ENCODE results near the gene CLDN2.

The CLDN2 gene

DNA sequence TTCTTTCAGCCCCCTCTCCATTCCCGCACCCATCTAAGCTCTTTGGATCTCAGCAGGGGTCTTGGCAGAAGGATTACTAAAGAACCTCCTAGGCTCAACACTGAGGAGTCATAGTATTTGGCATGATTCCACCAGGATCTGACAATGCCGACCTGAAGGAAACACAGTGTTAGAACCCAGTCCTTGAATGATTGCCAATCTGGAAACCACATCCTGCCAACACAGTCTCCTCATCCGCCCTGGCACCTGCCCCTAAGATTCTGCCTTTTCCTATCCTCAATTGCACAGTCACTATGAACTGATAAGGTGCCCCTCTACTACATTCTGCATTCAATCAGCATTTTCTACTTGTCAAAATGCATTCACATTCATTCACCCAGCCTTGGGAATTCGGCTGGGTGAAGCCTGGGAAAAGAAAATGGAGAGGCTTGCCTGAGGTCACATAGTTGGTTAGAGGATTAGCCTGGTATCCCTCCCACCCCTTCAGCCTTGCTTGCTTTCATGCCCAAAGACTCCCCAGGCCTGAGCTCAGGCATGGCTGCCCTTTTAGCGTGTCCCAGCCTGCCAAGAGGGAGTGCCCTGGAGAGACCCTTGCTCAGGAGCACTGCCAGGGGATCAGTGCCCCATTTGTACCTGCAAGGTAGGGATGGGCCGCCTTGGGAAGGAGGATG, 2.2 kb upstream of the CLDN2 start:
- no peak for FAIRE-seq
- peak; percentile 7 for DNase-seq (ENCODE audit: insufficient read length, low spot score)

- FAIRE-seq (no peak), DNase-seq (ENCODE audit: insufficient read length, low spot score) (no peak)
Measured at GRCh38 chrX:106921637-106922036, 1.4 kb downstream of the CLDN2 start.

DNA sequence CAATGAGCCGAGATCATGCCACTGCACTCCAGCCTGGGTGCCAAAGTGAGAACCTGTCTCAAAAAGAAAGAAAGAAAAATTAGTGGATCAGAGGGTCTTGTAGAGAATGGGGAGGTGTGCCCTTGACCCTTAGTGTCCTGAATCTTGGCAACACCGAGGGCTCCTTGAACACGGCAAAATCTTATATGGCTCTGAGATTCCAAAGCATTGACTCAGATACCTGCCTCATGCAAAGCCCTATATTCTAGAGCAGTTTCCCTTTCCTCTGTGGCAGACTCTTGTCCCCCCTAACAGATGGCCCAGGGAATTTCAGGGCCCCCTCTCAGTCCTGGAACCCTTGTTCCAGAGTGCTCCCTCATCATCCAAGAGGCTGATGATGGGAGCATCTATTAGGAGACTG, 6.8 kb downstream of the CLDN2 start:
- FAIRE-seq (no peak), DNase-seq (ENCODE audit: insufficient read length, low spot score) (no peak)

- FAIRE-seq (no peak), DNase-seq (ENCODE audit: insufficient read length, low spot score) (no peak)
Measured at GRCh38 chrX:106927700-106928099, 7.5 kb downstream of the CLDN2 start.

DNA sequence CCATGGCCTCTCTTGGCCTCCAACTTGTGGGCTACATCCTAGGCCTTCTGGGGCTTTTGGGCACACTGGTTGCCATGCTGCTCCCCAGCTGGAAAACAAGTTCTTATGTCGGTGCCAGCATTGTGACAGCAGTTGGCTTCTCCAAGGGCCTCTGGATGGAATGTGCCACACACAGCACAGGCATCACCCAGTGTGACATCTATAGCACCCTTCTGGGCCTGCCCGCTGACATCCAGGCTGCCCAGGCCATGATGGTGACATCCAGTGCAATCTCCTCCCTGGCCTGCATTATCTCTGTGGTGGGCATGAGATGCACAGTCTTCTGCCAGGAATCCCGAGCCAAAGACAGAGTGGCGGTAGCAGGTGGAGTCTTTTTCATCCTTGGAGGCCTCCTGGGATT, 8.0 kb downstream of the CLDN2 start:
- no peak for DNase-seq (ENCODE audit: insufficient read length, low spot score)
- FAIRE-seq, result no peak

GRCh38 chrX:106931831-106932491, 11.8 kb downstream of the CLDN2 start:
- no peak for DNase-seq (ENCODE audit: insufficient read length, low spot score)
- FAIRE-seq, result no peak

- FAIRE-seq (no peak), DNase-seq (ENCODE audit: insufficient read length, low spot score) (no peak)
Measured at GRCh38 chrX:106932492-106932923, 12.3 kb downstream of the CLDN2 start.

- no peak for FAIRE-seq
- DNase-seq (ENCODE audit: insufficient read length, low spot score), result no peak
Measured at GRCh38 chrX:106932960-106933537, 12.8 kb downstream of the CLDN2 start.

GRCh38 chrX:106933538-106933961, 13.3 kb downstream of the CLDN2 start:
- no peak for DNase-seq (ENCODE audit: insufficient read length, low spot score)
- FAIRE-seq, result no peak

GRCh38 chrX:106935175-106935574, 15.0 kb downstream of the CLDN2 start:
- no peak for FAIRE-seq
- no peak for DNase-seq (ENCODE audit: insufficient read length, low spot score)

DNA sequence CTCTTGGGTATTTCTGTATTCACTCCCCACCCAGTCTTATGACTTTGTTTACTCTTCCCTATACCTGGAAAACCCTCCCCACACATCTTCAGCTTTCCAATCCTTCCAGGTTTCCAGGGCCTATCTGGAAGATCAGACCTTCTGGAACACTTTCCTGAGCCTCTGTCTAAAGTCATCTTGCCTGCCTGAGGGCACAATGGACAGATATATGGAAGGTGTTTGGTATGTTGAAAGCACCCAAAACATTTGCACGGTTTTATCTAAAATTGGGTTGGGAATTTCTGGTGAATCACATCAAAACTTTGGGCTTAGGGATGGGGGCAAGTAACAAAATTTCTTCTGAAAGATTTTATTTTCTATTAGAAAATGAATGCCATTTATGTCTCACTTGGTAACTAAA, 16.0 kb downstream of the CLDN2 start:
- FAIRE-seq, result no peak
- DNase-seq (ENCODE audit: insufficient read length, low spot score), result no peak

GRCh38 chrX:106939566-106939965, 19.4 kb downstream of the CLDN2 start:
- DNase-seq (ENCODE audit: insufficient read length, low spot score), result no peak

GRCh38 chrX:106940068-106940467, 19.9 kb downstream of the CLDN2 start:
- FAIRE-seq, result no peak
- no peak for DNase-seq (ENCODE audit: insufficient read length, low spot score)

More at GRCh38 chrX:106939566-106939965, 19.4 kb downstream of the CLDN2 start:
- no peak for FAIRE-seq

- DNase-seq (ENCODE audit: insufficient read length, low spot score) (no peak), FAIRE-seq (no peak)
Measured at GRCh38 chrX:106946464-106946863, 26.3 kb downstream of the CLDN2 start.

DNA sequence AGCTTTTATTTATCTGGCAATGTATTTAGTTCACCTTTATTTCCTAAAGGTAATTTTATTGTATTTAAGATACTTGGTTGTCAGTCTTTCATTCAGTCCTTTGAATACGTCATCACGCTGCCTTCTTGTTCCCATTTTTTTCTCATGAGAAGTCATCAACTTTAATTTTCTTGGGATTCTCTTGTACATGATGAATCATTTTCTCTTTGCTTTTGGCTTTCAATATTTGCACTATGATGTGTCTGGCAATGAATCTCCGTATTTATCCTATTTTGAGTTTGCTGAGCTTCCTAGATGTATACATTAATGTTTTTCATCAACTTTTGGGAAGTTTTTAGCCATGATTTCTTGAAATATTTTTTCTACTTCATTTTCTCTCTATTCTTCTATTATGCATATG, 28.4 kb downstream of the CLDN2 start:
- FAIRE-seq (no peak), DNase-seq (ENCODE audit: insufficient read length, low spot score) (no peak)

- FAIRE-seq (no peak), DNase-seq (ENCODE audit: insufficient read length, low spot score) (no peak)
Measured at GRCh38 chrX:106949366-106949765, 29.2 kb downstream of the CLDN2 start.

- FAIRE-seq, result no peak
- no peak for DNase-seq (ENCODE audit: insufficient read length, low spot score)
Measured at GRCh38 chrX:106950381-106950780, 30.2 kb downstream of the CLDN2 start.

GRCh38 chrX:106951230-106951629, 31.0 kb downstream of the CLDN2 start:
- DNase-seq (ENCODE audit: insufficient read length, low spot score), result no peak
- no peak for FAIRE-seq

GRCh38 chrX:106952089-106952488, 31.9 kb downstream of the CLDN2 start:
- FAIRE-seq (no peak), DNase-seq (ENCODE audit: insufficient read length, low spot score) (no peak)

- no peak for DNase-seq (ENCODE audit: insufficient read length, low spot score)
- no peak for FAIRE-seq
Measured at GRCh38 chrX:106952538-106952937, 32.3 kb downstream of the CLDN2 start.

DNA sequence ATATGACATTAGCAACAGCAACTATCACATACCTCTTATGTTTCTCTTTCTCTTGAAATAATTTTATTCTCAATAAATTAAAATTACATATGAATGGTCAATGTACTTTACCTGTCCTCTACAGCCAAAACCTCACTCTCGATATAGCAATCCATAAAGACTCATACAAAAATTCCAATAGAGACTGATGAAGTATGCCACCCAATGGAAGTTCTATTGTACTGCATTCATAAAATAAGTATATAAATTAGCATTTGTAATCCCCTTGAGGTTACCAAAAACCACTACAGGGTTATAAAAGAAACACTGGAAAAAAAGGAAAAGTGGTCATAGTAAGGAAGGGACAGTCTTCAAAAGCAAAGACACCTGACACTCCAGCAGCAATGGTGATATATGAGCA, 32.8 kb downstream of the CLDN2 start:
- FAIRE-seq, result no peak

DNA sequence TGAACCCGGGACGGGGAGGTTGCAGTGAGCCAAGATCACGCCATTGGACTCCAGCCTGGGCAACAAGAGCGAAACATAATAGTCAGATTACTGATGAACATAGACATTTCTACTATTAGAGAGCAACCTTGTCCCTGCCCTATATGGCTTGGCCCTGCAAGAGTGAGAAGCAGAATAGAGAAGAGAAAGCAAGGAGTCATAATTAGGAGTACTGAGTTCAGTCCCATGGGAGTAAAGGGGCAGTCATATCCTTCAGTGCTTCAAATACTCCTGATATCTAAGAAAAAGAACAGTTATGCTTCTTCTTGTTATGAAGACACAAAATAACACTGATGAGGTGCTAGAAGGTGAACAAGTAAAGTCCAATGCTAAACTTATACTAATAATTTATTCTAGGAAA, 33.8 kb downstream of the CLDN2 start:
- FAIRE-seq (no peak), DNase-seq (ENCODE audit: insufficient read length, low spot score) (no peak)

More for the DNA sequence above, 32.8 kb downstream of the CLDN2 start:
- no peak for DNase-seq (ENCODE audit: insufficient read length, low spot score)
